Skeletal muscle satellite cell (primary cell): ENCODE measurements around the gene TTC33.

ENCODE experiments used
- H3K27me3 ChIP-seq: 2 replicates; pipeline ENCODE4 v1.7.0; 2013; ENCODE audit warnings: low read length; ENCODE audit not compliant: control insufficient read depth, insufficient read depth
- H3K36me3 ChIP-seq: 2 replicates; pipeline ENCODE4 v1.7.0; 2013; ENCODE audit warnings: mild to moderate bottlenecking, control low read depth, low read length; ENCODE audit not compliant: insufficient read depth
- H3K4me1 ChIP-seq: 2 replicates; pipeline ENCODE4 v1.7.0; 2013; ENCODE audit warnings: low read length; ENCODE audit not compliant: control insufficient read depth, insufficient read depth
- H3K4me2 ChIP-seq: 2 replicates; pipeline ENCODE4 v1.7.0; 2013; ENCODE audit warnings: mild to moderate bottlenecking, low read length
- H3K4me3 ChIP-seq: 2 replicates; pipeline ENCODE4 v1.7.0; 2013; ENCODE audit warnings: low read length
- H3K9ac ChIP-seq: 2 replicates; pipeline ENCODE4 v1.7.0; 2013; ENCODE audit warnings: mild to moderate bottlenecking, low read depth, low read length, moderate library complexity
- H3K9me3 ChIP-seq: replicated peaks from 2 replicates; pipeline ENCODE4 v1.7.0; 2013; ENCODE audit warnings: mild to moderate bottlenecking, control low read depth, low read length

The TTC33 gene

DNA sequence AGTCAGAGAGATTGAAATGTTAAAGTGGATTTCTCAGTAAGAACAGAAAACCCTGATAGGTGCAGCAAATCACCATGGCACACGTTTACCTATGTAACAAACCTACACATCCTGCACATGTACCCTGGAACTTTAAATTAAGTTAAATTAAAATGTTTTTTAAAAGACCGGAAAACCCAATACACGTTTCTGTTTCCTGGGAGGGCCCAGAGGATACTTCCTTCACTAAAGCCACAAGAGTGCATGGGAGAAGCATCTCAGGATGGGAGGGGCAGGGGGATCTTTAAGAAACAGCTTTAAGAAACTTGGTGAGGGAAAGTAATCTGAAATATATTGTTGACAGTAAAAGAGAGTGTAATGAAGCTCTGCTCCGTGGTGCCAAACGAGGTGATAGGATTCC lies 240.8 kb downstream of the TTC33 start:
- Histone ChIP-seq H3K27me3 (no peaks in the 10 kb centered on the region), H3K9me3 (no peaks in the 10 kb centered on the region), H3K36me3 (no peaks in the 10 kb centered on the region), H3K9ac (no peak overlapping the region), H3K4me2 (no peak overlapping the region), H3K4me3 (no peak overlapping the region), H3K4me1 (peaks cover 6% of the 10 kb centered on the region)

DNA sequence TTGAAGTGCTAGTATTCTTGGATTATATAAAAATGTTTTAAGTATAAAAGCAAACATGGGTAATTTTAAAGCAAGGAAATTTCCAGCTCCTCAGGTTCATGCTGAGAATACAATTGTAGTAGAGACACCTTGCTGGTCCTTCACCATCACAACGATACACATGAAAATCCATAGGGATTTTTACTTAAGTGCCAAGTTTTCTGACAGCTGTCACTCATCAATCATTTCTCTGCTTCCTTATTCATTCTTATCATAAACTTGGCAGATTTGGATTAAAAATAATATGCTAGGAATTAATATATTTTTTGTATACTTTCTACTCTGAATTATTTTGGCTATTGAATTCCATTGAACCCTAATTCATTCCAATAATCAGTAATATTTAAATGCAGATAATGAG lies 244.0 kb downstream of the TTC33 start:
- Histone ChIP-seq H3K36me3 (no peaks in the 10 kb centered on the region), H3K9me3 (no peaks in the 10 kb centered on the region), H3K4me2 (no peak overlapping the region), H3K4me1 (no peaks in the 10 kb centered on the region), H3K9ac (no peak overlapping the region), H3K27me3 (no peaks in the 10 kb centered on the region), H3K4me3 (no peak overlapping the region)

GRCh38 chr5:40507095-40507494 lies 248.7 kb downstream of the TTC33 start:
- Histone ChIP-seq H3K4me3 (no peak overlapping the region), H3K4me2 (no peak overlapping the region), H3K4me1 (no peaks in the 10 kb centered on the region), H3K9ac (no peak overlapping the region), H3K27me3 (no peaks in the 10 kb centered on the region), H3K36me3 (no peaks in the 10 kb centered on the region), H3K9me3 (no peaks in the 10 kb centered on the region)

- Histone ChIP-seq H3K4me1 (no peaks in the 10 kb centered on the region), H3K4me3 (no peak overlapping the region), H3K9me3 (no peaks in the 10 kb centered on the region), H3K36me3 (no peaks in the 10 kb centered on the region), H3K9ac (no peak overlapping the region), H3K27me3 (no peaks in the 10 kb centered on the region), H3K4me2 (no peak overlapping the region)
These were observed 250.7 kb downstream of the TTC33 start for GRCh38 chr5:40505031-40505430.

GRCh38 chr5:40503439-40503838 lies 252.3 kb downstream of the TTC33 start:
- Histone ChIP-seq H3K36me3 (no peaks in the 10 kb centered on the region), H3K4me1 (no peaks in the 10 kb centered on the region), H3K9ac (no peak overlapping the region), H3K4me3 (no peak overlapping the region), H3K9me3 (no peaks in the 10 kb centered on the region), H3K4me2 (no peak overlapping the region), H3K27me3 (no peaks in the 10 kb centered on the region)

- Histone ChIP-seq H3K4me1 (peaks cover 1% of the 10 kb centered on the region), H3K9me3 (no peaks in the 10 kb centered on the region), H3K36me3 (no peaks in the 10 kb centered on the region), H3K4me2 (no peak overlapping the region), H3K27me3 (no peaks in the 10 kb centered on the region), H3K4me3 (no peak overlapping the region), H3K9ac (no peak overlapping the region)
These were observed 253.0 kb downstream of the TTC33 start for GRCh38 chr5:40502736-40503135.

GRCh38 chr5:40501711-40502444 lies 253.9 kb downstream of the TTC33 start:
- H3K9me3 ChIP-seq: no peaks in the 10 kb centered on the region
- no peak overlapping the region for H3K9ac ChIP-seq
- no peak overlapping the region for H3K4me3 ChIP-seq
- no peaks in the 10 kb centered on the region for H3K36me3 ChIP-seq
- no peak overlapping the region for H3K4me2 ChIP-seq
- H3K27me3 ChIP-seq: no peaks in the 10 kb centered on the region
- peaks cover 6% of the 10 kb centered on the region for H3K4me1 ChIP-seq

GRCh38 chr5:40499518-40500273 lies 256.1 kb downstream of the TTC33 start:
- Histone ChIP-seq H3K4me3 (no peak overlapping the region), H3K9me3 (no peaks in the 10 kb centered on the region), H3K4me2 (no peak overlapping the region)

GRCh38 chr5:40499007-40499406 lies 256.8 kb downstream of the TTC33 start:
- Histone ChIP-seq H3K9ac (no peak overlapping the region), H3K27me3 (no peaks in the 10 kb centered on the region), H3K4me3 (no peak overlapping the region), H3K4me2 (no peak overlapping the region), H3K9me3 (no peaks in the 10 kb centered on the region), H3K36me3 (no peaks in the 10 kb centered on the region), H3K4me1 (peaks cover 6% of the 10 kb centered on the region)

More at GRCh38 chr5:40499518-40500273, 256.1 kb downstream of the TTC33 start:
- Histone ChIP-seq H3K9ac (no peak overlapping the region), H3K27me3 (no peaks in the 10 kb centered on the region), H3K4me1 (peaks cover 6% of the 10 kb centered on the region), H3K36me3 (no peaks in the 10 kb centered on the region)

DNA sequence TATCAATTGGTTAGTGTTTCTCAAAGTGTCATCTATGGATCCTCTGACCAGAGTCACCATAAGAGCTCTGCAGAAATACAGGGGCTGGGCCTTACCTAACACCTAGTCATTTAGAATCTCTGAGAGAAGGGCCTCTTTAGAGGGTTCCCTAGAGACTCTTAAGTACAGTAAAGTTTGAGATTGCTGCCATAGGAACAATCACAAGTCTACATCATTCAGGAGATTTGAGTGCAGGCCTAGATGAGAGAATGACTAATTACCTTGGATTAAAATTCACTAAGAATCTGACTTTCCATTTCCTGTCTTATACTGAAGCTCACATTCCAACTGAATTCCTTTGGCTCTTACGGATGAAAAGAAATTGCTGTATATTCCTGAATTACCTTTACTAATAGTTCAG lies 258.2 kb downstream of the TTC33 start:
- Histone ChIP-seq H3K9me3 (no peaks in the 10 kb centered on the region), H3K36me3 (no peaks in the 10 kb centered on the region), H3K4me3 (no peak overlapping the region), H3K9ac (no peak overlapping the region), H3K4me1 (peaks cover 6% of the 10 kb centered on the region), H3K27me3 (no peaks in the 10 kb centered on the region), H3K4me2 (no peak overlapping the region)

DNA sequence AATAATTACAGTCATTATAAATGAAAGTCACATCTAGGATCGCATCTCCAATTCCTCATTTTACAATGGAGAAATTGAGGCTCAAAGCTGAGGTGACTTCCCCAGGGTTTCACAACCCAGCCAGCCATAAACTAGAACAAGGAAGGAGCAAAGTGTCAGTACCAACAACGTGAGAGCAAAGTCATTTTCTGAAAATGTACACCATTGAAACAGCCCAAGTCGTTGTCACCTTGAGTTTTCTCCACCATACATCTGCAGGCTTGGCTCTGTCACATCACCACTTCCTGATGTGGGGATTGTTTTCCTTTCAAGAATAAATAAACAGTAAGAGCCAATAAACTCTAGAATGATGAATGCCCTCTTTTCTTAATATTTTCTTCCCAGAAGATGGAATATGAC lies 260.5 kb downstream of the TTC33 start:
- peaks cover 18% of the 10 kb centered on the region for H3K4me1 ChIP-seq
- no peak overlapping the region for H3K9ac ChIP-seq
- H3K9me3 ChIP-seq: no peaks in the 10 kb centered on the region
- no peaks in the 10 kb centered on the region for H3K27me3 ChIP-seq
- H3K4me2 ChIP-seq: no peak overlapping the region
- H3K36me3 ChIP-seq: no peaks in the 10 kb centered on the region
- H3K4me3 ChIP-seq: no peak overlapping the region
